ENCODE data around the gene LRRC46. TPM values are rescaled to one million over a fixed set of nuclear protein-coding genes. Genes with fewer than 3 reads are reported as not detected.

The LRRC46 gene
- total RNA-seq, 1 experiment from 2014 or later = 0.39 TPM

GRCh38 chr17:47871048-47871447 lies 39.6 kb downstream of the LRRC46 start:
- TF ChIP-seq, protein P1, sequence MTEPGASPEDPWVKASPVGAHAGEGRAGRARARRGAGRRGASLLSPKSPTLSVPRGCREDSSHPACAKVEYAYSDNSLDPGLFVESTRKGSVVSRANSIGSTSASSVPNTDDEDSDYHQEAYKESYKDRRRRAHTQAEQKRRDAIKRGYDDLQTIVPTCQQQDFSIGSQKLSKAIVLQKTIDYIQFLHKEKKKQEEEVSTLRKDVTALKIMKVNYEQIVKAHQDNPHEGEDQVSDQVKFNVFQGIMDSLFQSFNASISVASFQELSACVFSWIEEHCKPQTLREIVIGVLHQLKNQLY (CRISPR knock-in tag; IDR thresholded peaks at IDR 0.05) = no peak
- TF ChIP-seq RORB (CRISPR knock-in tag; IDR thresholded peaks at IDR 0.05) = no peak
- no peak for TF ChIP-seq ATF3 (CRISPR knock-in tag; conservative IDR thresholded peaks at IDR 0.05)
- TF ChIP-seq, protein P2, sequence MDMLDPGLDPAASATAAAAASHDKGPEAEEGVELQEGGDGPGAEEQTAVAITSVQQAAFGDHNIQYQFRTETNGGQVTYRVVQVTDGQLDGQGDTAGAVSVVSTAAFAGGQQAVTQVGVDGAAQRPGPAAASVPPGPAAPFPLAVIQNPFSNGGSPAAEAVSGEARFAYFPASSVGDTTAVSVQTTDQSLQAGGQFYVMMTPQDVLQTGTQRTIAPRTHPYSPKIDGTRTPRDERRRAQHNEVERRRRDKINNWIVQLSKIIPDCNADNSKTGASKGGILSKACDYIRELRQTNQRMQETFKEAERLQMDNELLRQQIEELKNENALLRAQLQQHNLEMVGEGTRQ (CRISPR knock-in tag; IDR thresholded peaks at IDR 0.05) = no peak
- TF ChIP-seq, protein P3, sequence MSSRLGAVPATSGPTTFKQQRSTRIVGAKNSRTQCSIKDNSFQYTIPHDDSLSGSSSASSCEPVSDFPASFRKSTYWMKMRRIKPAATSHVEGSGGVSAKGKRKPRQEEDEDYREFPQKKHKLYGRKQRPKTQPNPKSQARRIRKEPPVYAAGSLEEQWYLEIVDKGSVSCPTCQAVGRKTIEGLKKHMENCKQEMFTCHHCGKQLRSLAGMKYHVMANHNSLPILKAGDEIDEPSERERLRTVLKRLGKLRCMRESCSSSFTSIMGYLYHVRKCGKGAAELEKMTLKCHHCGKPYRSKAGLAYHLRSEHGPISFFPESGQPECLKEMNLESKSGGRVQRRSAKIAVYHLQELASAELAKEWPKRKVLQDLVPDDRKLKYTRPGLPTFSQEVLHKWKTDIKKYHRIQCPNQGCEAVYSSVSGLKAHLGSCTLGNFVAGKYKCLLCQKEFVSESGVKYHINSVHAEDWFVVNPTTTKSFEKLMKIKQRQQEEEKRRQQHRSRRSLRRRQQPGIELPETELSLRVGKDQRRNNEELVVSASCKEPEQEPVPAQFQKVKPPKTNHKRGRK (CRISPR knock-in tag; IDR thresholded peaks at IDR 0.05; ENCODE audit: borderline replicate concordance) = no peak
- TF ChIP-seq NR3C1 (CRISPR knock-in tag; conservative IDR thresholded peaks at IDR 0.05; ENCODE audit: low read depth) = no peak
- TF ChIP-seq RELA (CRISPR knock-in tag; IDR thresholded peaks at IDR 0.05; ENCODE audit: borderline replicate concordance) = no peak
- TF ChIP-seq STAT6 (CRISPR knock-in tag; conservative IDR thresholded peaks at IDR 0.05; ENCODE audit: low read depth) = no peak
- no peak for TF ChIP-seq ZNF396 (CRISPR knock-in tag; IDR thresholded peaks at IDR 0.05; ENCODE audit: borderline replicate concordance)
- no peak overlapping the region for H3K4me3 Mint-ChIP-seq
- H3K27ac Mint-ChIP-seq = no peak overlapping the region
- ChIA-PET CTCF (interaction anchor here (0.8 to 8.7 kb wide), 7 partner anchors 11 to 76 kb away, joined by 3 to 94 read pairs (median 10); partner anchors contain the start of gene SCRN2), POLR2A (no interaction called here)
- peaks cover 83% of the 10 kb centered on the region for H3K27me3 Mint-ChIP-seq (ENCODE audit: low read depth)
- DNase-seq (ENCODE audit: low spot score) (no peak), ATAC-seq (no peak)
- no peaks in the 10 kb centered on the region for H3K9me3 Mint-ChIP-seq
- no peaks in the 10 kb centered on the region for H3K36me3 Mint-ChIP-seq
- H3K4me1 Mint-ChIP-seq = peaks cover 56% of the 10 kb centered on the region

DNA sequence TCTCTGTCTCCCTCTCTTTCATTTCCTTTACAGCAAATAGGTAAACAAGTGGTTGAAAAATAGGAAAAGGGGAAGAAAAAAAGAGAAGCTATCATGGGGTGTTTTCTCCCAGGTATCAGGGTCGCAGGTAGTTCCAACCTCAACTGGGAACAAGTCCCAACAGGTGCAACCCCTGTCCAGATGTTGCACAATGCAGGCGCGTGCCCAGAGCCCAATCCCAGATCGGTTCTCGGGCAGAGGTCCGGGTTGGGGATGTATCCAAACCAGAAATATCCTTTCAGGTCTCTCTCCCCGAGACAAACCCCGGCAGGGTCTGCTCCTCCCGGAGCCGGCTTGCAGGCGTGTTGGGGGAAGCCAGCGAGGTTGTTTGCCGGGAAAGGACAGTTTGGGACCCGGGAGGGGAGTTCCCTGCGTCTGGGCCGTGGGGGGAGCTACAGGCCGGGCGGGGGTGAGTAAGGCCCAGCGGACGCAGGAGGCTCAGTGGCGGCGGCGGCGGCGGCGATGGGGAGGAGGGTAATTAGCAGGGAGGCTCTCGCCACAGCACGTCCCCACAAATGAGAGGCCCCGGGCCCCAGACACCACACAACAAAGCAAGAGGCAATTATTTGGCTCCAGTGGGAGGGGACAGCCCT lies 40.7 kb downstream of the LRRC46 start:
- CTCF ChIA-PET = interaction anchor here (0.7 to 8.7 kb wide), 13 partner anchors 9 to 69 kb away, joined by 3 to 94 read pairs (median 5); partner anchors contain the start of genes PNPO, SCRN2 and SP6
- H3K27me3 Mint-ChIP-seq (ENCODE audit: low read depth) = peaks cover 75% of the 10 kb centered on the region
- peak overlapping the region; percentile 70 for H3K4me3 Mint-ChIP-seq
- ATAC-seq = peak; percentile 57
- POLR2A ChIA-PET = interaction anchor here (0.6 to 1.3 kb wide), 4 partner anchors 14 to 789 kb away, joined by 3 to 5 read pairs (median 3); partner anchors contain the start of genes SP2 and SP6
- peak; percentile 64 for DNase-seq (ENCODE audit: low spot score)
- peaks cover 56% of the 10 kb centered on the region for H3K4me1 Mint-ChIP-seq
- no peaks in the 10 kb centered on the region for H3K9me3 Mint-ChIP-seq
- no peaks in the 10 kb centered on the region for H3K36me3 Mint-ChIP-seq
- no peak overlapping the region for H3K27ac Mint-ChIP-seq
- TF ChIP-seq, protein P4, sequence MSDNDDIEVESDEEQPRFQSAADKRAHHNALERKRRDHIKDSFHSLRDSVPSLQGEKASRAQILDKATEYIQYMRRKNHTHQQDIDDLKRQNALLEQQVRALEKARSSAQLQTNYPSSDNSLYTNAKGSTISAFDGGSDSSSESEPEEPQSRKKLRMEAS (CRISPR knock-in tag; IDR thresholded peaks at IDR 0.05) = no peak
- TF ChIP-seq ESRRA (CRISPR knock-in tag; IDR thresholded peaks at IDR 0.05; ENCODE audit: borderline replicate concordance) (no peak), E2F1 (CRISPR knock-in tag; IDR thresholded peaks at IDR 0.05) (no peak), RELA (CRISPR knock-in tag; IDR thresholded peaks at IDR 0.05; ENCODE audit: borderline replicate concordance) (no peak)
- TF ChIP-seq, protein P3 (CRISPR knock-in tag; IDR thresholded peaks at IDR 0.05; ENCODE audit: borderline replicate concordance) = no peak
- TF ChIP-seq, protein P5, sequence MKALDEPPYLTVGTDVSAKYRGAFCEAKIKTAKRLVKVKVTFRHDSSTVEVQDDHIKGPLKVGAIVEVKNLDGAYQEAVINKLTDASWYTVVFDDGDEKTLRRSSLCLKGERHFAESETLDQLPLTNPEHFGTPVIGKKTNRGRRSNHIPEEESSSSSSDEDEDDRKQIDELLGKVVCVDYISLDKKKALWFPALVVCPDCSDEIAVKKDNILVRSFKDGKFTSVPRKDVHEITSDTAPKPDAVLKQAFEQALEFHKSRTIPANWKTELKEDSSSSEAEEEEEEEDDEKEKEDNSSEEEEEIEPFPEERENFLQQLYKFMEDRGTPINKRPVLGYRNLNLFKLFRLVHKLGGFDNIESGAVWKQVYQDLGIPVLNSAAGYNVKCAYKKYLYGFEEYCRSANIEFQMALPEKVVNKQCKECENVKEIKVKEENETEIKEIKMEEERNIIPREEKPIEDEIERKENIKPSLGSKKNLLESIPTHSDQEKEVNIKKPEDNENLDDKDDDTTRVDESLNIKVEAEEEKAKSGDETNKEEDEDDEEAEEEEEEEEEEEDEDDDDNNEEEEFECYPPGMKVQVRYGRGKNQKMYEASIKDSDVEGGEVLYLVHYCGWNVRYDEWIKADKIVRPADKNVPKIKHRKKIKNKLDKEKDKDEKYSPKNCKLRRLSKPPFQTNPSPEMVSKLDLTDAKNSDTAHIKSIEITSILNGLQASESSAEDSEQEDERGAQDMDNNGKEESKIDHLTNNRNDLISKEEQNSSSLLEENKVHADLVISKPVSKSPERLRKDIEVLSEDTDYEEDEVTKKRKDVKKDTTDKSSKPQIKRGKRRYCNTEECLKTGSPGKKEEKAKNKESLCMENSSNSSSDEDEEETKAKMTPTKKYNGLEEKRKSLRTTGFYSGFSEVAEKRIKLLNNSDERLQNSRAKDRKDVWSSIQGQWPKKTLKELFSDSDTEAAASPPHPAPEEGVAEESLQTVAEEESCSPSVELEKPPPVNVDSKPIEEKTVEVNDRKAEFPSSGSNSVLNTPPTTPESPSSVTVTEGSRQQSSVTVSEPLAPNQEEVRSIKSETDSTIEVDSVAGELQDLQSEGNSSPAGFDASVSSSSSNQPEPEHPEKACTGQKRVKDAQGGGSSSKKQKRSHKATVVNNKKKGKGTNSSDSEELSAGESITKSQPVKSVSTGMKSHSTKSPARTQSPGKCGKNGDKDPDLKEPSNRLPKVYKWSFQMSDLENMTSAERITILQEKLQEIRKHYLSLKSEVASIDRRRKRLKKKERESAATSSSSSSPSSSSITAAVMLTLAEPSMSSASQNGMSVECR (CRISPR knock-in tag; IDR thresholded peaks at IDR 0.05; ENCODE audit: borderline replicate concordance) = no peak
